GM21619 (cell line): ENCODE measurements around the gene SIRPA.
A peak's percentile ranks its signal among the peaks of the same experiment; 100 is the strongest.

ENCODE experiments used
- ATAC-seq: cut with Tn5 transposase; IDR thresholded peaks from one replicate; pipeline ENCODE4 v1.9.1; 2021; ENCODE audit not compliant: unreplicated experiment

SIRPA gene

GRCh38 chr20:1887756-1888155, 7.5 kb upstream of the SIRPA start:
- ATAC-seq, result no peak

- no peak for ATAC-seq
Observed at GRCh38 chr20:1888796-1889463, 6.3 kb upstream of the SIRPA start.

GRCh38 chr20:1890469-1891262, 4.5 kb upstream of the SIRPA start:
- ATAC-seq, result no peak

GRCh38 chr20:1891263-1892118, 3.7 kb upstream of the SIRPA start:
- no peak for ATAC-seq

- ATAC-seq, result no peak
Observed at GRCh38 chr20:1892119-1892385, 3.2 kb upstream of the SIRPA start.

GRCh38 chr20:1893721-1894470, 1.3 kb upstream of the SIRPA start:
- no peak for ATAC-seq

- no peak for ATAC-seq
Observed at GRCh38 chr20:1894471-1894950, 696 bp upstream of the SIRPA start.

GRCh38 chr20:1895674-1896483, 672 bp downstream of the SIRPA start:
- no peak for ATAC-seq

- ATAC-seq, result no peak
Observed at GRCh38 chr20:1896484-1897258, 1.5 kb downstream of the SIRPA start.

- ATAC-seq, result no peak
Observed at GRCh38 chr20:1897541-1897940, 2.3 kb downstream of the SIRPA start.

- ATAC-seq, result peak; percentile 68
Observed at GRCh38 chr20:1897965-1898464, 2.8 kb downstream of the SIRPA start.

GRCh38 chr20:1898482-1899240, 3.5 kb downstream of the SIRPA start:
- no peak for ATAC-seq

- no peak for ATAC-seq
Observed at GRCh38 chr20:1899241-1899525, 4.0 kb downstream of the SIRPA start.

GRCh38 chr20:1900321-1900801, 5.2 kb downstream of the SIRPA start:
- ATAC-seq, result no peak

GRCh38 chr20:1901704-1902103, 6.5 kb downstream of the SIRPA start:
- no peak for ATAC-seq

GRCh38 chr20:1902188-1902587, 7.0 kb downstream of the SIRPA start:
- no peak for ATAC-seq

GRCh38 chr20:1904135-1904534, 8.9 kb downstream of the SIRPA start:
- no peak for ATAC-seq

GRCh38 chr20:1905009-1905408, 9.8 kb downstream of the SIRPA start:
- no peak for ATAC-seq

- no peak for ATAC-seq
Observed at GRCh38 chr20:1905693-1906092, 10.5 kb downstream of the SIRPA start.
